Esophagus muscularis mucosa (tissue), 4 donors: Measurements from ENCODE around the gene SDC4. TPM values are rescaled to one million over a fixed set of nuclear protein-coding genes. Genes with fewer than 3 reads are reported as not detected.
A peak's percentile ranks its signal among the peaks of the same experiment; 100 is the strongest.

Experiments used
- DNase-seq: peaks from one replicate; pipeline ENCODE4 v3.0.0-alpha.2; 2017; ENCODE audit errors: extremely low spot score
- H3K27ac ChIP-seq, 4 donors: fragments of 200-600 bp; sonication (generic); replicated peaks in 1 of 4; 1 replicate in 3 of 4; 2 replicates in 1 of 4; pipeline ENCODE4 v1.5.1; 2016 to 2019; ENCODE audit warnings: mild to moderate bottlenecking in 1 of 4
- H3K27me3 ChIP-seq, 4 donors: fragments of 200-600 bp; sonication (generic); one replicate each; pipeline versions ENCODE4 v1.5.1 to v1.6.0; 2016 to 2019
- H3K36me3 ChIP-seq, 4 donors: fragments of 200-600 bp; sonication (generic); one replicate each; pipeline ENCODE4 v1.5.1; 2016 to 2019
- H3K4me1 ChIP-seq, 4 donors: fragments of 200-600 bp; sonication (generic); one replicate each; pipeline ENCODE4 v1.5.1; 2016 to 2019
- H3K4me3 ChIP-seq, 4 donors: fragments of 200-600 bp; sonication (generic); 1 replicate in 2 of 4; 2 replicates in 2 of 4; pipeline ENCODE4 v1.5.1; 2016 to 2019; ENCODE audit warnings: mild to moderate bottlenecking in 4 of 4, moderate library complexity in 1 of 4
- H3K9me3 ChIP-seq, 4 donors: fragments of 200-600 bp; sonication (generic); 1 replicate in 3 of 4; 2 replicates in 1 of 4; pipeline ENCODE4 v1.5.1; 2016 to 2019
- EP300 ChIP-seq: sonication (generic); formaldehyde crosslinking; IDR thresholded peaks from one replicate; pipeline ENCODE4 v1.6.1; 2017; ENCODE audit warnings: antibody characterized with exemption
- POLR2A ChIP-seq: fragments of 450-650 bp; IDR thresholded peaks from one replicate; pipeline ENCODE4 v1.6.1; 2017; ENCODE audit warnings: antibody characterized with exemption, moderate library complexity, mild to moderate bottlenecking, low read depth
- POLR2AphosphoS5 ChIP-seq, 2 donors: sonication (generic); formaldehyde crosslinking; IDR thresholded peaks; one replicate each; pipeline ENCODE4 v1.6.1; 2017; ENCODE audit warnings: antibody characterized with exemption in 2 of 2
- WGBS: methylation state at CpG from one replicate; pipeline ENCODE4 v1.1.5; 2018; 5-methylcytosine and 5-hydroxymethylcytosine counted together
- intact Hi-C: fragments of 100-400 bp; cut with DNase I; formaldehyde crosslinking; loops from one replicate; pipeline ENCODE4 v1.15.1; 2023
- total RNA-seq, 4 donors: library from RNA; depleted of rRNA; stranded (reverse); fragments of >200 nt; gene quantifications; one replicate each; pipeline versions ENCODE4 v1.1.0 to v1.2.1, GENCODE V29; 2016
- TF ChIP-seq, protein P1 (sequence below), 3 experiments: fragments of 200-600 bp in 2 of 3; fragments of 450-650 bp in 1 of 3; sonication (generic) in 2 of 3; IDR thresholded peaks; one replicate each; pipeline ENCODE4 v1.5.1; 2017 to 2019; ENCODE audit warnings: antibody characterized with exemption in 3 of 3, mild to moderate bottlenecking in 2 of 3, moderate library complexity in 1 of 3

Gene SDC4
- total RNA-seq, 4 donors from 2014 or later = 61.9 to 177 (median 72.2) TPM

DNA sequence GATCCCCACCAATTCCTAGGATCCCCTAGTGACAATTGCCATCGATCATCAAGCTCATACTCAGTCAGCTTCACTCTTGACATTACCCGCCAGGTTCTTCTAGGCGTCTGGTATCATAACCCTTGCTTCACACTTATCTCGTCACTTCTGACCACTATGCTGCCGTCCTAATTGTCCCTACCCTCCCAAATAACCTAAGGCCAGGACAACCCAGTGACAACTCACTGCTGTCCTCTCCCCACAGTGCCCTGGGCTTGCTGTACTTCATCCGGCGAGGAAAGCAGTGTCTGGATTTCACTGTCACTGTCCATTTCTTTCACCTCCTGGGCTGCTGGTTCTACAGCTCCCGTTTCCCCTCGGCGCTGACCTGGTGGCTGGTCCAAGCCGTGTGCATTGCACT, 18.4 kb upstream of the SDC4 start:
- no peaks in the 10 kb centered on the region for H3K9me3 ChIP-seq
- no peak overlapping the region for H3K27ac ChIP-seq
- peaks cover 22 to 41% (median 37%) of the 10 kb centered on the region in 4 donors for H3K36me3 ChIP-seq
- peaks cover 13 to 32% (median 31%) of the 10 kb centered on the region in 4 donors for H3K4me1 ChIP-seq
- DNase-seq = no peak
- 90% methylated on average over 11 of the region's 11 CpGs for WGBS
- TF ChIP-seq EP300 (no peak), POLR2A (no peak), POLR2AphosphoS5 (IDR thresholded peaks at IDR 0.05) (no peak)
- TF ChIP-seq, protein P1, sequence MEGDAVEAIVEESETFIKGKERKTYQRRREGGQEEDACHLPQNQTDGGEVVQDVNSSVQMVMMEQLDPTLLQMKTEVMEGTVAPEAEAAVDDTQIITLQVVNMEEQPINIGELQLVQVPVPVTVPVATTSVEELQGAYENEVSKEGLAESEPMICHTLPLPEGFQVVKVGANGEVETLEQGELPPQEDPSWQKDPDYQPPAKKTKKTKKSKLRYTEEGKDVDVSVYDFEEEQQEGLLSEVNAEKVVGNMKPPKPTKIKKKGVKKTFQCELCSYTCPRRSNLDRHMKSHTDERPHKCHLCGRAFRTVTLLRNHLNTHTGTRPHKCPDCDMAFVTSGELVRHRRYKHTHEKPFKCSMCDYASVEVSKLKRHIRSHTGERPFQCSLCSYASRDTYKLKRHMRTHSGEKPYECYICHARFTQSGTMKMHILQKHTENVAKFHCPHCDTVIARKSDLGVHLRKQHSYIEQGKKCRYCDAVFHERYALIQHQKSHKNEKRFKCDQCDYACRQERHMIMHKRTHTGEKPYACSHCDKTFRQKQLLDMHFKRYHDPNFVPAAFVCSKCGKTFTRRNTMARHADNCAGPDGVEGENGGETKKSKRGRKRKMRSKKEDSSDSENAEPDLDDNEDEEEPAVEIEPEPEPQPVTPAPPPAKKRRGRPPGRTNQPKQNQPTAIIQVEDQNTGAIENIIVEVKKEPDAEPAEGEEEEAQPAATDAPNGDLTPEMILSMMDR (IDR thresholded peaks at IDR 0.05) = no peak
- H3K4me3 ChIP-seq = no peak overlapping the region
- intact Hi-C loops = no loop called here
- no peaks in the 10 kb centered on the region for H3K27me3 ChIP-seq

DNA sequence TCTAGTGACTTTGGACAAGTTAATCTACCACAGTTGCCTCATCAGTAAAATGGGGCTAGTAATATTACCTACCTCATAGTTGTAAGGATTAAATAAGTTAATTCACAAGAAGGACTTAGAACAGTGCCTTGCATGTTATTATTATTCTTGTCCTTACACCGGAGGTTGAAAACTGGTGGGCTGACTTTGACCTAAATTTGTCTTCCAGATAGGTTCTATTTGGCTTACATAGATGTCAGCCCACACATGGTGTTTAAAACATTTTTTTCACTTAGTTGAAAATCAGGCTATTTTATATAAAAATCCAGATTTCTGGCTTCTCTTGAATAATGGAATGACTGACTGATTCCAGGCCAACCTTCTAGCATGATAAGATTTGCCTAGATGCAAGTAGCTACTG, 18.0 kb upstream of the SDC4 start:
- intact Hi-C loops = no loop called here
- Histone ChIP-seq H3K4me3 (no peak overlapping the region), H3K9me3 (no peaks in the 10 kb centered on the region), H3K36me3 (peaks cover 22 to 41% (median 37%) of the 10 kb centered on the region in 4 donors), H3K27ac (peak overlapping the region in 2 of 4 donors; percentile 20 to 47), H3K4me1 (peaks cover 13 to 32% (median 31%) of the 10 kb centered on the region in 4 donors), H3K27me3 (no peaks in the 10 kb centered on the region)
- 86% methylated on average over 1 of the region's 1 CpG for WGBS
- DNase-seq = no peak
- TF ChIP-seq POLR2A (no peak), EP300 (no peak), POLR2AphosphoS5 (IDR thresholded peaks at IDR 0.05) (no peak)
- TF ChIP-seq, protein P1 (IDR thresholded peaks at IDR 0.05) = no peak

DNA sequence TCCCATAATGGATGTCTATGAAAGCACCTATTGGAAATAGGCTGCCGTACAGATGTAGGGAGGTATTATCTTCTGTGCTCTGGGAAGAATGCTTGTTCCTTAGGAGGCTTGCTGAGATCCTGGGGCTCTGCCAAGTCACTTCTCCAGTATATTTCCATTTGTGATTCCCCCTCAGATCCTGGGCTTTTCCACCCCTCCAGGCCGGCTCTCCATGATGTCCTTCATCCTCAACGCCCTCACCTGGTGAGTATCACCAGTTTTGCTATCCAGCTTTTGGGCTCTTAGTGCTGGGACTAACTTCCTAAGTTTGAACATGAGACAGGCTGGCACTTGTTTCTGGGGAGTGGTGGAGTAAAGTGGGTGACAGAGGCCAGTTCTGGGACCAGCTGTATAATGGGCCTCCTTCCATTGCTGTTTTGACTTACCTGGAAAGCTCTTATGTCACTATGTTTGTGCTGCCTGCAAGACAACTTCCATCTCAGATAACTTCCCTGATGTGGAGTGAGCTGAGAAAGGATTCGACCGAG, 17.3 kb upstream of the SDC4 start:
- no peak for TF ChIP-seq EP300
- TF ChIP-seq POLR2AphosphoS5 (IDR thresholded peaks at IDR 0.05) = no peak
- TF ChIP-seq POLR2A = no peak
- TF ChIP-seq, protein P1 (IDR thresholded peaks at IDR 0.05) = no peak
- H3K27ac ChIP-seq = peak overlapping the region in 3 of 4 donors; percentile 20 to 47 (median 29)
- no peak for DNase-seq
- peaks cover 22 to 41% (median 37%) of the 10 kb centered on the region in 4 donors for H3K36me3 ChIP-seq
- no peaks in the 10 kb centered on the region for H3K9me3 ChIP-seq
- H3K27me3 ChIP-seq = no peaks in the 10 kb centered on the region
- peaks cover 13 to 34% (median 32%) of the 10 kb centered on the region in 4 donors for H3K4me1 ChIP-seq
- 69% methylated on average over 3 of the region's 5 CpGs for WGBS
- no peak overlapping the region for H3K4me3 ChIP-seq
- intact Hi-C loops = no loop called here

DNA sequence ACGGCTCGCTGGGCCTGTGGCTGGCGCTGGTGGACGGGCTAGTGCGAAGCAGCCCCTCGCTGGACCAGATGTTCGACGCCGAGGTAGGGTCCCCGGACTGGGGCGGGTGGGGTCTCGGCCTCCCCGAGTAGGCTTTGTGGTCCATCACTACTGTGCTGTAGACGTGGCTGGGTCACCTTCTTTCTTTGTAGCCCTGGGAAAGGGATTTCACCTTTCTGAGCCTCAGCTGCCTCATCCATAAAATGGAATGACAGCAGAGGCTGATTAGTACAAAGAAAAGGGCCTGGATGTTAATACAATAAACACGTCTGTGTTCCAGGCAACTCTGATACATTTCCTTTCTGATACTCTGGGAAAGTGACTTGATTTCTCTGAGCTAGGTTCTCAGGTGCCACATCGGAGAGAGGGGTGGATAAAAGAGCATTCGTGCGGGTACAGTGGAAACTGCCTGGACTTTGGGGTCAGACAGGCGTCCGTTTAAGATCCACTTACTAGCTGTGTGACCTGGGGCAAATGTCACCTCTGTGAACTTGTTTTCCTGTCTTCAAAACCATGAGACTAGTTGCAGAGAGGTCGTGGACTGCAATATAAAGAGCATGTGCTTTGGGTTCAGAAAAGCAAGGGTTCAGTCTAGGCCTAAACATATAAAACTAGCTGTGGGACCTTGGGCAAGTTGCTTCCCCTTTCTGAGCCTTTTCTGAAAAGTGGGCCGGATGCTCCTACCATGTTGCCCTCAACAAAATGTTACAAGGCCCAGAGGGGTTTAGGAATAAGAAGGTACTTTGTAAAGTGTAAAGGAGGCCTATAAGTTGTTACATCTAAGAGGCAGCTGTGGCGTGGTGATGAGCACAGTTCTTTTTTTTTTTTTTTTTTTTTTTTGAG, 15.6 kb upstream of the SDC4 start:
- peaks cover 22 to 41% (median 34%) of the 10 kb centered on the region in 4 donors for H3K36me3 ChIP-seq
- no peak for TF ChIP-seq POLR2AphosphoS5 (IDR thresholded peaks at IDR 0.05)
- TF ChIP-seq, protein P1 (IDR thresholded peaks at IDR 0.05) = no peak
- TF ChIP-seq POLR2A = no peak
- no peak for TF ChIP-seq EP300
- H3K9me3 ChIP-seq = no peaks in the 10 kb centered on the region
- peaks cover 29 to 51% (median 47%) of the 10 kb centered on the region in 4 donors for H3K4me1 ChIP-seq
- peak overlapping the region; percentile 69 to 73 (median 69) for H3K4me3 ChIP-seq
- H3K27me3 ChIP-seq = no peaks in the 10 kb centered on the region
- H3K27ac ChIP-seq = peak overlapping the region; percentile 91 to 96 (median 93)
- no peak for DNase-seq
- WGBS = 27% methylated on average over 19 of the region's 23 CpGs
- intact Hi-C loops = no loop called here
